Endodermal cell (in vitro differentiated cells): Measurements from ENCODE around the gene IRX2. TPM values are rescaled to one million over a fixed set of nuclear protein-coding genes. Genes with fewer than 3 reads are reported as not detected.

Experiments
- DNase-seq: peaks from one replicate; pipeline ENCODE4 v3.0.0-alpha.2; 2017
- H3K27ac ChIP-seq: 2 replicates; pipeline ENCODE4 v1.5.1; 2013; ENCODE audit warnings: mild to moderate bottlenecking, low read depth, low read length, moderate library complexity
- H3K27me3 ChIP-seq: 2 replicates; pipeline ENCODE4 v1.6.1; 2013; ENCODE audit warnings: mild to moderate bottlenecking, low read length, moderate library complexity; ENCODE audit not compliant: insufficient read depth, control insufficient read depth, poor library complexity, severe bottlenecking
- H3K36me3 ChIP-seq: 2 replicates; pipeline ENCODE4 v1.7.0; 2013; ENCODE audit warnings: mild to moderate bottlenecking, low read length, moderate library complexity; ENCODE audit not compliant: control insufficient read depth, insufficient read depth
- H3K4me1 ChIP-seq: one replicate; pipeline ENCODE4 v1.7.0; 2013; ENCODE audit warnings: low read length; ENCODE audit not compliant: control insufficient read depth, insufficient read depth
- H3K4me3 ChIP-seq: 2 replicates; pipeline ENCODE4 v1.5.1; 2013; ENCODE audit warnings: mild to moderate bottlenecking, low read length, moderate library complexity
- H3K9ac ChIP-seq: 2 replicates; pipeline ENCODE4 v1.6.1; 2013; ENCODE audit warnings: mild to moderate bottlenecking, low read length, moderate library complexity; ENCODE audit not compliant: poor library complexity, severe bottlenecking; ENCODE audit errors: extremely low read depth
- H3K9me3 ChIP-seq: 2 replicates; pipeline ENCODE4 v1.6.1; 2013; ENCODE audit warnings: mild to moderate bottlenecking, low read length, moderate library complexity; ENCODE audit not compliant: control insufficient read depth
- H3K27ac Mint-ChIP-seq: 2 replicates; pipeline ENCODE4 v1.8.0; 2020; ENCODE audit warnings: mixed read lengths
- H3K27me3 Mint-ChIP-seq: 2 replicates; pipeline ENCODE4 v1.8.0; 2021; ENCODE audit warnings: mild to moderate bottlenecking, mixed read lengths; ENCODE audit not compliant: insufficient read depth
- H3K36me3 Mint-ChIP-seq: 2 replicates; pipeline ENCODE4 v1.8.0; 2020; ENCODE audit warnings: low read depth, mixed read lengths
- H3K4me1 Mint-ChIP-seq: 2 replicates; pipeline ENCODE4 v1.8.0; 2020; ENCODE audit warnings: mixed read lengths
- H3K4me3 Mint-ChIP-seq: 2 replicates; pipeline ENCODE4 v1.8.0; 2020; ENCODE audit warnings: mild to moderate bottlenecking, moderate library complexity, mixed read lengths
- H3K9me3 Mint-ChIP-seq: 2 replicates; pipeline ENCODE4 v1.8.0; 2020; ENCODE audit warnings: mild to moderate bottlenecking, mixed read lengths
- WGBS, 2 experiments: methylation state at CpG; one replicate each; pipeline versions ENCODE4 v1.1.5 to v1.1.7; 2013; ENCODE audit warnings: missing lambda C conversion rate in 2 of 2, mixed read lengths in 1 of 2; ENCODE audit not compliant: insufficient coverage in 1 of 2, insufficient read length in 1 of 2; 5-methylcytosine and 5-hydroxymethylcytosine counted together
- total RNA-seq, 2 donors: library from RNA; stranded (reverse); fragmentation: NEBNext Ultra II Directional in 1 of 2; extraction: Animal tissue kit (Norgen Biotek cat#: 25700) in 1 of 2; gene quantifications; 2 replicates in 1 of 2; 3 replicates in 1 of 2; pipeline ENCODE4 v1.2.1, GENCODE V29; 2021
- TF ChIP-seq, protein P1 (sequence below): fragments of 200-600 bp; sonication (generic); conservative IDR thresholded peaks from 2 replicates; pipeline ENCODE4 v1.5.0; 2021; ENCODE audit warnings: antibody characterized with exemption, mild to moderate bottlenecking

Gene IRX2
- total RNA-seq, 2 donors from 2014 or later = 4.2 to 6.9 TPM

GRCh38 chr5:2705861-2706260 lies 45.6 kb downstream of the IRX2 start:
- Mint-ChIP-seq H3K36me3 (no peaks in the 10 kb centered on the region), H3K27ac (no peak overlapping the region), H3K9me3 (no peaks in the 10 kb centered on the region), H3K4me1 (no peaks in the 10 kb centered on the region), H3K4me3 (no peak overlapping the region), H3K27me3 (peaks cover 40% of the 10 kb centered on the region)
- Histone ChIP-seq H3K27me3 (no peaks in the 10 kb centered on the region), H3K36me3 (no peaks in the 10 kb centered on the region), H3K9me3 (no peaks in the 10 kb centered on the region), H3K4me3 (no peak overlapping the region), H3K9ac (no peak overlapping the region), H3K27ac (no peak overlapping the region), H3K4me1 (no peaks in the 10 kb centered on the region)
- 80 to 96% methylated on average over 4 to 10 of the region's 10 CpGs for WGBS, 2 experiments
- DNase-seq = no peak
- TF ChIP-seq, protein P1, sequence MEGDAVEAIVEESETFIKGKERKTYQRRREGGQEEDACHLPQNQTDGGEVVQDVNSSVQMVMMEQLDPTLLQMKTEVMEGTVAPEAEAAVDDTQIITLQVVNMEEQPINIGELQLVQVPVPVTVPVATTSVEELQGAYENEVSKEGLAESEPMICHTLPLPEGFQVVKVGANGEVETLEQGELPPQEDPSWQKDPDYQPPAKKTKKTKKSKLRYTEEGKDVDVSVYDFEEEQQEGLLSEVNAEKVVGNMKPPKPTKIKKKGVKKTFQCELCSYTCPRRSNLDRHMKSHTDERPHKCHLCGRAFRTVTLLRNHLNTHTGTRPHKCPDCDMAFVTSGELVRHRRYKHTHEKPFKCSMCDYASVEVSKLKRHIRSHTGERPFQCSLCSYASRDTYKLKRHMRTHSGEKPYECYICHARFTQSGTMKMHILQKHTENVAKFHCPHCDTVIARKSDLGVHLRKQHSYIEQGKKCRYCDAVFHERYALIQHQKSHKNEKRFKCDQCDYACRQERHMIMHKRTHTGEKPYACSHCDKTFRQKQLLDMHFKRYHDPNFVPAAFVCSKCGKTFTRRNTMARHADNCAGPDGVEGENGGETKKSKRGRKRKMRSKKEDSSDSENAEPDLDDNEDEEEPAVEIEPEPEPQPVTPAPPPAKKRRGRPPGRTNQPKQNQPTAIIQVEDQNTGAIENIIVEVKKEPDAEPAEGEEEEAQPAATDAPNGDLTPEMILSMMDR = no peak

- Mint-ChIP-seq H3K27ac (no peak overlapping the region), H3K9me3 (no peaks in the 10 kb centered on the region), H3K27me3 (peaks cover 35% of the 10 kb centered on the region), H3K4me3 (no peak overlapping the region), H3K4me1 (no peaks in the 10 kb centered on the region), H3K36me3 (no peaks in the 10 kb centered on the region)
- Histone ChIP-seq H3K4me1 (no peaks in the 10 kb centered on the region), H3K27ac (no peak overlapping the region), H3K9ac (no peak overlapping the region), H3K27me3 (no peaks in the 10 kb centered on the region), H3K4me3 (no peak overlapping the region), H3K36me3 (no peaks in the 10 kb centered on the region), H3K9me3 (no peaks in the 10 kb centered on the region)
- DNase-seq = no peak
- TF ChIP-seq, protein P1 = no peak
- 95 to 96% methylated on average over 10 to 16 of the region's 16 CpGs for WGBS, 2 experiments
These were observed 46.5 kb downstream of the IRX2 start for GRCh38 chr5:2704806-2705645.

DNA sequence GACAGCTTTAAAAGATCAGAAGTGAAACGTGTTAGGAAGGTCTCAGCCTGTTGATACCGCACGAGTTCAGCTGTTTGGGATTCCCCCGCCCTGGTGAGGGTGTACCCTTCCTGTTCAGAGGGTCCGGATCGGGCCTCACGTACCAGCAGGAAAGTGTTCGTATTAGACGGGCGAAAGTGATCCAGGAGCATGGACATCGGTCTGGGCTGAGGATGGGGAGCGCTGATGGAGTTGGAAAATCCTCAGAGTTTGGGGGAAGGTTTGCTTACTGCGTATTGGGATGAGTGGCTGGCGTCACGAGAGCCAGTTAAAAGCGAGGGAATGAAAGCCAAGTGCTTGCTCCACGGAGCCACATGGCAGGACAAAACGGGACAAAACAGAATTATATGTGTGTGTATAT lies 47.4 kb downstream of the IRX2 start:
- Histone ChIP-seq H3K27ac (no peak overlapping the region), H3K4me1 (no peaks in the 10 kb centered on the region), H3K36me3 (no peaks in the 10 kb centered on the region), H3K9ac (no peak overlapping the region), H3K4me3 (no peak overlapping the region), H3K9me3 (no peaks in the 10 kb centered on the region), H3K27me3 (no peaks in the 10 kb centered on the region)
- Mint-ChIP-seq H3K9me3 (no peaks in the 10 kb centered on the region), H3K27ac (no peak overlapping the region), H3K4me3 (no peak overlapping the region), H3K4me1 (no peaks in the 10 kb centered on the region), H3K36me3 (no peaks in the 10 kb centered on the region), H3K27me3 (peaks cover 30% of the 10 kb centered on the region)
- TF ChIP-seq, protein P1 = no peak
- 92 to 97% methylated on average over 6 to 16 of the region's 18 CpGs for WGBS, 2 experiments
- DNase-seq = no peak
